NCI-H526 treated with DMSO at 0.1 percent for 48 hours (cell line): ENCODE data around the gene PRSS58.

Experiments
- DNase-seq: peaks from one replicate; lab custom pipeline; 2025; lab: John Stamatoyannopoulos, UW

The PRSS58 gene, protein sequence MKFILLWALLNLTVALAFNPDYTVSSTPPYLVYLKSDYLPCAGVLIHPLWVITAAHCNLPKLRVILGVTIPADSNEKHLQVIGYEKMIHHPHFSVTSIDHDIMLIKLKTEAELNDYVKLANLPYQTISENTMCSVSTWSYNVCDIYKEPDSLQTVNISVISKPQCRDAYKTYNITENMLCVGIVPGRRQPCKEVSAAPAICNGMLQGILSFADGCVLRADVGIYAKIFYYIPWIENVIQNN

DNA sequence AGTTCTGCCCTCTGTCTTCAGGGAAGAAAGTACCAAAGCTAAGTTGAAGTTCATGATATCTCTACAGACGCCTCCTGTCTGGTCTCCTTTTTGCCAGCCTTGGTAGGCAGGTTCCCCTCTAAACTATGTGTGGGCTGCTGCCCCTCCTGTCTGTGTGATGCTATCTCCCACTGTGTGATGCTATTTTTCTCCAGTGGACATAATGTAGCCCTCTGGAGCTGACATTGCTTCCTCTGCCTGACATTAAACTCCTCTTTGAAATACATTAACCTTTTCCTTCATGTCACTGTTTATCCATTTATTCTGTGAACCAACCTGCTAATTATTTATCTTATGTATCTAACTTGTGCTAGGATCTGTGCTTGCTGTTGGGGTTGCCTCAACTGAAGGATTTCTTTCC is at the start of gene PRSS58:
Gene PRSS58 (minus strand): TSS at position 101 of the 400 bp plus-strand sequence. CDS start 351 bp downstream, outside the sequence.
- DNase-seq = no peak

DNA sequence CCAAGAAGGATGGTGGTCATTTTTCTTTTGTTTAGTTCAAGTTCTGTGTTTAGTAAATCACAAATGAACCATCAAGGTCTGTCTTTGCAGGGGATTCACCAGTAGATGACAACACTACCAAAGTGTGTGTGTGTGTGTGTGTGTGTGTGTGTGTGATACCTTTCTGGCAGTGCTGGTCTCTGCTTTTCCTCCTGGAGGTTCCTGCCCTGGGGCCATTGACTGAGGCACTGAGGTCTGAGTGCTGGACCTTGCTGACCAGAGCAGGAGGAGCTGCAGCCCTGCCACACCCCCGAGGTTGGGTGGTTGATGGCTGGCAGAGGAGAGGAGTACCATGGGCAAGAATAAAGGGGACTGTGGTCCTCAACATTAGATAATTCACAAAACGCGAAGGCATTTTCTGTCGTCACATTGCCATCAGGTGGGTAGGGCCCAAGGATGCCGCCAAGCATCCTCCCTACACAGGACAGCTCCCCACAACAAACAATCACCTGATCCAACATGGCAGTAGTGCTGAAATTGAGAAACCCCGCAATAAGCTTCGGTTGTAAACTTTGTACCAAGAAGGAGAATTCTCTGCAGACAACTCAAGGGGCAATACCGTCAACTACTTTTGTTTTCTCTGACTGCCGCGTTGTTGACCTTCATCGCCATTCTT is 49.5 kb upstream of the PRSS58 start:
- DNase-seq = no peak

DNA sequence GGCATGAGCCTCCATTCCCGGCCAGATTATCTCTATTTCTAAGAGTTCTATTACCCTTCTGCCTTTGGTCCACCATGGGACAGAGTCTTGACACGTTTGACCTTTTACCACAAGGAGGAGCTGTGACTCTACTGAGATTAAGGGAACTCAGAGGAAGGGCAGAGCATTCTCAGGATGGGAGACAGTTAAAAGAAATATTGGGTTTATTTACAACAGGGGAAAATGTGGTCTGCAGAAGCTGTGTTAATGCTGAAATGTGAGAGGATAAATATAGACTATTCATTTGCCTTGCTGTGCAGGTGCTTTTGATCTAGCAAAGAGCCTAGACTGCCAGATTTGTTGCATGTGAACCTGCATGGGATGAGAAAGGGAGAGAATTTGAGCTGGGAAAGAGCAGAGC is 45.8 kb upstream of the PRSS58 start:
- no peak for DNase-seq

DNA sequence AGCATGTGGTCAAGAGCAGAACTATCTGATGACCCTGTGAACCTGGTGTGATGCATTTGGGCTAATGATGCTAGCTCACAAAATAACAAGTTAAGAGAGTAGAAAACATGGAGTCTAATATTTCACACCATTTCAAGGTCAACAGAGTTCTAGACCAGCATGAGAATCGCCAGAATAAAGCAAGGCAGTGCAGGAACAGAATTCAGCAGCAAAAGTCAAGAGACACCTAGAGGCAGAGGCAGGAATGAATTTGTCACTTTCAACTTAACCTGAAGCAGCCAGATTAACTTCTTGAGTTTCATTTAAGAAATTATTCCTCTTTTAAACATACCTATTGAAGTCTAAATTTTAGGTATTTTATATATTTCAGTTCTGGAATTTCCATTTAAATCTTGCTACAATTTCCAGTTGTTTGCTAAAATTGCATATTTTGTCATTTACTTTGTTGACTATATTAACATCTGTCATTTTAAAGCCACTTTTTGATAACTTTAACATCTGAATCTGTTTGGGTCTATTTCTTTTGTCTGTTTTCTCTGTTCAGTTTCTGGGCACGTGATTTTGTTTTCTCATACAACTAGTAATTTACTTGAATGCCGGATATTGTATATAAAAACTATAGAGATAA is 44.2 kb upstream of the PRSS58 start:
- no peak for DNase-seq

DNA sequence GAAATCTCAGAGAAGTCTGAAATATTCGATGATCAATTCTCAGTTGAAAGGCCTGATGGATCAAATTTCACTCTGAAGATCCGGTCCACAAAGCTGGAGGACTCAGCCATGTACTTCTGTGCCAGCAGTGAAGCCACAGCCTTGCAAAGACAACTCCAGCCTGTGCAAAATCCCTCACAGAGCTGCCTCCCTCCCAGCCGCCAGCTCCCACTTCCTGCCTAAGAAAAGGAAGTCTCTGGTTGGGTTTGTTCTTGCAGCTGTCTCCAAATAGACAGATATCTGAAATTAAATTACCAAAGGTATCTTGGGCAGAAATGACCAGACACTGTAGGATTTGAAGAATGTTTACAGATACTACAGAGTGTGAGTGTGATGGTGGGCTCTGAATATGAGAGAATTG is 43.4 kb upstream of the PRSS58 start:
- DNase-seq = no peak

DNA sequence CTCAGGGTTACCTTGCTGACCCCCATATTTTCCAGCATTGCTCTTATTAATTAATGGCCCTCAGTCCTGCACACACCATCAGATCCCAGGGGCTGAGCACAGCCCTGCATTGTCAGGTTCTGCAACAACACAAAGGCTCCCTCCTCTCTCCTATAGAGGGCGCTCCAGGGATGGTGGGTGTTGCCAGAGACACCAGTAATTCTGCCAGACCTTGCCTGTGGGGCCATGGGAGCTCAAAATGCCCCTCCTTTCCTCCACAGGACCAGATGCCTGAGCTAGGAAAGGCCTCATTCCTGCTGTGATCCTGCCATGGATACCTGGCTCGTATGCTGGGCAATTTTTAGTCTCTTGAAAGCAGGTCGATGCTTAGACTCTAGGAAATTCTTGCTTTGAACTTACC is 42.8 kb upstream of the PRSS58 start:
- DNase-seq = no peak

DNA sequence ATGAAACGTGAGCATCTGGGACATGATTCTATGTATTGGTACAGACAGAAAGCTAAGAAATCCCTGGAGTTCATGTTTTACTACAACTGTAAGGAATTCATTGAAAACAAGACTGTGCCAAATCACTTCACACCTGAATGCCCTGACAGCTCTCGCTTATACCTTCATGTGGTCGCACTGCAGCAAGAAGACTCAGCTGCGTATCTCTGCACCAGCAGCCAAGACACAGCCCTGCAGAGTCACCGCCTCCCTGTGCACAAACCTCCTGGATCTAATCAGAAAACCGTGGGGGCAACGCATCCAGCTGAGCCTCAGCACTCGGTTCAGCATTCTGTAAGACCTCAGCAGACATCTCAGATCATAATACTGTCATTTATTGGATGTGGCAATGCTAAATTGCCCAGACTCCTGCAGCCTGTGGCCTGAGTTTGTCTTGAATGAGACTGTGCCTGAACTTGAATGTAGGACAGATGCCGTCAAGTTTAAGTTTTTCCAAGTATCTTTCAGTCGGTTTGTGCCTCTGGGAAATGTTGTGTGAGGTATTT is 41.5 kb upstream of the PRSS58 start:
- no peak for DNase-seq

DNA sequence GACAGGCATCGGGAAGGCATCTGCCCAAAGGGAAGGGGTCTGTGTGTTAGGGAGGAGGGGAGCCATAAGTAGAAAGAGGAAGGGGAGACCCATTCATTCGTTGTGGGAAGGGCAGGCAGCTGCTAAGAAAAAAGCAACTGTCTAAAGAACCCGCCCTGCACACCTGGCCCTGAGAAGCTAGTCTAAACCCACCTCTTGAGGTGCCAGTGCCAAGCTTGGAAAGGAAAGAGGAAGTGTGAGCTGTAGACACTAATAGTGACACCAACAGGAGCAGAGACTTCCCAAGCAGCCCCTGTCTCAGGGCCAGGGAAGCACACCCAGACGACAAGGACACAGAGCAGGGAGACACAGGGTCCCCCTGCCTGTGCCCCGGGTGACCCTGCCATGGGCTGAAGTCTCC is 40.8 kb upstream of the PRSS58 start:
- no peak for DNase-seq

DNA sequence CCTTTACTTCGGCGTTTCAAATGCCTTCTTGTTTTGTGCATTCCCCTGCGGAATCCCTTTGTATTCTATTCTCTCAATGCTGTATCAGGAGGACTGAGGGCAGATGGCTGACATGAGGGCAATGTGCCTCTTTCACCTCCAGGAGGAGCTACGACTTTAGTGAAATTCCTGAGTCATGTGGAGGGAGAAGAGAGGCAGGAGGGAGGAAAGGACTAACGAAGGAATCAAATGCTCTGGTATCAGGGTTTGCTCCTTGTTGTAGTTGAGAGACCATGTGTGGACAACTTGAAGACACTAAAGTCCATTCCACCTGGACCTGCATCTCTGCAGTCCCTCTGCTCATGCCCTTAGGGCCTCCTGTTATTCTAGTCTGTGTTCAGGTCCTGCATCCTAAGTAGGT is 40.2 kb upstream of the PRSS58 start:
- DNase-seq = no peak

DNA sequence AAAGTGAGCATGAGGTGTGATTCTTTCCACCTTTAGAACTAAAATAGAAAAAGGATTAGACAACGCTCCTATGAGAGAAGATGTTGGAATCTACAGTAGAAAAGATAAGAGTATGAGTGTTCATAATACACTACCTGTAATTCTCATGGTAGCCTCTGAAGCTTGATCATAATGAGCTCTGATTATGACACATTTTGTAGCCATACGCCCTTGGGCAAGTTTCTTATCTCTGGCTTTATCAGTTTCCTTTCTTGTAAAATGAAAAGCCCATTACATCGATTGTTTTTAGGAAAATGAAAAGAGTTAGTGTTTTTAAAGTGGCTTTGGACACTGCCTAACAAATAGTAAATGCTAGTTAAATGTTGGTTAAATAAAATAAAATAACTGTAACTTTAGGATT is 22.4 kb upstream of the PRSS58 start:
- no peak for DNase-seq

DNA sequence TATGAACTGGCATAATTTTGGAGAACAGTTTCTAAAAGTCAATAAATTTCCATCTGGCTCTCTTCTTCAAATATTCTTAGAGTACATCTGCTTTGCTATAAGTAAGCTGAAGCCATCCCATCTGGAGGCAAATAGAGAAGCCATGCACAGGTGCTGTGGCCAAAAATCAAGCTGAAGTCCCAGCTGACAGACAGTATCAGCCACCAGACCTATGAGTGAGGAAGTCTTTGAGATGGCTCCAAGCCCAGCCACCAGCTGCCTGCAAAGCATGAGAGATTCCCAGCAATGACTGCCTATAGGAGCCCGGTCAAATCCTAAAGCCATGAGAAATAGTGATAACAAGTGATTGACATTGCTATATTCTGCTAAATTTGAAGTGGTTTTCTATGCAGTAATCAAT is 21.7 kb upstream of the PRSS58 start:
- DNase-seq = no peak

DNA sequence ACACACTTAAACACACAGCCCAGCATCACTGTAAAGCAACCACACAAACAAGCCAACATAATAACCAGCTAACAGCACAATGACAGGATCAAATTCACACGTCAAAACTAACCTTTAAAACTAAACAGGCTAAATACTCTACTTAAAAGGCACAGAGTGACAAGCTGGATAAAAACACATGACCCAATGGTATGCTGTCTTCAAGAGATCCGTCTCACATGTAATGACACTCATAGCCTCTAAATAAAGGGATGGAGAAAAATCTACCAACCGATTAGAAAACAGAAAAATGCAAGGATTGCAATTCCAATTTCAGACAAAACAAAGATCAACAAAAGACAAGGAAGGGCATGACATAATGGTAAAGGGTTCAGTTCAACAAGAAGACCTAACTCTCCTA is 17.2 kb upstream of the PRSS58 start:
- no peak for DNase-seq

DNA sequence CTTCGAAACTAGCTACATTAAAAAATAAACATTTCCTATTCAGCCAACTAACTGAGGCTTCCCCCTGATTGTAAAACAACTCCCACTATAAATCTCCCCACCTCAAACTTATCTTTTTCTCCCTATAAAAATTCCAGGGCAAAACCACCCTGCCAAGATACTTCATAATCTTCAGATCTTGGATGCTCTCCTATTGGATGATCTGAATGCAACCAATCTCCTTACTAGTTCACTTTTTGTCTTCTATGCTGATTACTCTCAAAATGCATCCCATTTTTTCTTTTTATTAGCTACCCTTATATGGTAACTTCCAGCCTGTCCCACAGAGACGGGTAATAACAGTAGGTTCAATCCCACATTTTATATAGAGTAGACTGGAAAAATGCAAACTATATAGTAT is 15.0 kb upstream of the PRSS58 start:
- DNase-seq = no peak

DNA sequence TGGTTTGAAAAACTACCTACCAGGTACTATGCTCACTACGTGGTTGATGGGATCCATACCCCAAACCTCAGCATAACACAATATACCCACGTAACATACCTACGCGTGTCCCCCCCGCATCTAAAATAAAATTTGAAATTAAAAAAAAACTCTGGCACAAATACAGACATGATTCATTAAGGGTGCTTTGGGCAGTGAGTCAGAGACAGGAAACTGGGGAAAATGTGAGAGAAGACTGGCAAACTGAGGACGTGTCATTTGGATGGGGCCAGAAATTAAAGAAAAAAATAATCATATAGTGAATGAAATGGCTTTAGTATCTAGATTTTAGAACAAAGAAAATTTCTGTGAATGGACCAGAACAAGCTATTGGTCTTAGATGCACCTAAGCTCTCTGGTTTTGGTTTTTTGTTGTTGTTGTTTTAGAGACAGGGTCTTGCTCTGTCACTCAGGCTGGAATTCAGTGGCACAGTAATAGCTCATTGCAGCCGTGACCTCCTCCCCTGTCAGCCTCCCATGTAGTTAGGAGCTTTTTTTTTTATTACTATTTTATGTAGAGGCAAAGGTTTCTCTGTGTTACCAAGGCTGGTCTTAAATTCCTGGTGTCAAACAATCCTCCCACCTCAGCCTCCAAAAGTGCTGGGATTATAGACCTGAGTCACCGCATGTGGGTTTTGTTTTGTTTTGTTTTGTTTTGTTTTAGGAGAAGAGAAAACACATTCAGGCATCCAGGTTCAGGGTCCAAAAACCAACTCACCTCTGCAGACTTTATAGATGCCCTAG is 5.9 kb upstream of the PRSS58 start:
- DNase-seq = no peak

DNA sequence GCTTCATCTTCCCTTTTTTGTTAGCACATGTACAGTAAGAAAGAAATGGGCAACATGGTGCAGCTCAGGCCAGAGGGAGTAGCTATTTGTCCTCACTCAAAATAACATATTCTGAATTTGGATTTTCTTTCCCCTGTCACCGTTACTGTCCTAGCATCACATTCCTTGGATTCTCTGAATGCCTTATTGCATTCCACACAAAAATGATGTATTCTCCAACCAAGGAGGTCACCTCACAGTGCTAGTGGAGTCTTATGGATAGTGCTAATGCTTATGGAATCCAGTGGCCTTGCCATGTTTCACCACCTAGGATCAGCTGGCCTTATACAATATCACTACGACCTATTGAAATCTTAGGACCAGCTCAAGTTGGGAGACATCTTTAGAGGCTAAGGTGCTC is 7.2 kb downstream of the PRSS58 start:
- no peak for DNase-seq

DNA sequence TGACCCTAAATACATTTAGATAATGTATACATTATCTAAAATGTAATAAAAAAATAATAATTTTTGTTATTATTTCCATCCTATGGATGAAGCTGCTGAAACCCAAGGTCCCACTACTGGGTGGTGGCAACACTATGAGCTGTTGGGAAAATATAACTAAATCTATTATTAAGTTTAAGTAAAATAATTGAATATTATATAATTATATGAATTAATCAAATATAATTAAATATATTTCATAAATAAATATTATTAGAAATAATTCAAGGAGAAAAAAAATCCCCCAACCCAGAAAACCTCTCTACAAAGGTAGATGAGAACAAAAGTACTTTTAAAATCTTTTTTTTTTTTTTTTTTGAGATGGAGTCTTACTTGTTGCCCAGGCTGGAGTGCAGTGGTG is 7.9 kb downstream of the PRSS58 start:
- no peak for DNase-seq

DNA sequence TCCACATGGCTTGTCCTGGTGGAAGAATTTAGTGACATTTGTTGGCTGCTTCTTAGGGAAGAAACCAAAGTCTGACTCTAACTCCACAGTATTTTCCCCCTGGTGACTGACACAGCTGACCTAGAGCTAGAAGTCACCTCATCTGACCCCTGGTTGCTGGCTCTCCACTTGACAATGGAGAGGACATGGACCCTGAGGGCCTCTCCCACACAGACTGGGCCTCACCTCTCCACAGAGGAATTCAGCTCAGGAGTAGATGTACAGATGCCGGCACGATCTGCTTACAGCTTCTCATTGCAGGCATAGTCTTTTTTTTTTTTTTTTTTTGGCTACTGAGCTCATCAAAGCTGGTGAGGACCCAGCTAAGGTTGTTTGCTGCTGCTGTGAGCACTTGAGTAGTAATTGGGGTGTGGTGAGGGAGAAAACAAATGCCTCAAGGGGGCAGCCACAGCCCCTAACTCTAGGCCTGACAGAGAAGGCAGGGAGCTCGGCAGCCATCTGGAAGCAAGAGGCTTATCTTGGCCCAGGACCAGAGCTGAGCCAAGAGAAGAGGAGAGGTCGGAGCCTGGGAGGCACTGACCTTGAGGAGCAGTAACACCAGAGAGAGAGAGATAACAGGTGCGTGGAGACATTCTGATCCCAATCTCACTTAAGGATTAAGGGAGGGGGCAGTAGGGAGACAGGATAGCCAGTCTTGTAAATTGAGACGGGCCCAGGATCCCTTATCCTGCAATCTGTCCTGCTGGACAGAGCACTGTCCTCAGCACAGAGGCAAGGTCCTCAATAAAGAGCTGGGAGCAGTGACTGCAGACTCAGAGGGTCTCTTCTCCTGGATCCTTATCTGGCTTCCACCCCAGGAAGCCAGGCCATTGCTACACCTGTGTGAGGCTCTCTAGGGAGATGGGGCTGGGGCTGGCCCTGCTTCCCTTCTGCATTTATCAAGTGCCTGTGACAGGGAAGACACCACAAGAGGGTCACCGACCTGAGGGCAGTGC is 9.4 kb downstream of the PRSS58 start:
- DNase-seq = no peak

DNA sequence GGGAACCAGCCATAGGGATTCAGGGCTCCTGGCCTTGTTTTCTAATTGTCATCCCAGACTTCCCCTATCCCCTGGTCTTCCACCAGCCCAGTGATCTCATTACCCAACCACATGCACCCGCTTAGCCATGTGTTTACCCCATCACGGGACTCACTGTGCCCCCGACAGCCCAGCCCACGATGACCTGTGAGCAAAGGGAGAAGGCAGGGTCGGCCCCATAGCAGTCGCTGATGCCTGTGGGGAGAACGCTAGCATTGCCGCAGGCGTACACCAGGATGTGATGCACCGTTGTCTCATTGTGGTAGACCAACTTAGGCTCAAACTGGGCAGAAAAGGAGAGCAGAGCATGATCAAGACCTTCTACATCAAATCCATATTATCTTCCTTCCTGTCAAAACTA is 14.0 kb downstream of the PRSS58 start:
- DNase-seq = no peak

DNA sequence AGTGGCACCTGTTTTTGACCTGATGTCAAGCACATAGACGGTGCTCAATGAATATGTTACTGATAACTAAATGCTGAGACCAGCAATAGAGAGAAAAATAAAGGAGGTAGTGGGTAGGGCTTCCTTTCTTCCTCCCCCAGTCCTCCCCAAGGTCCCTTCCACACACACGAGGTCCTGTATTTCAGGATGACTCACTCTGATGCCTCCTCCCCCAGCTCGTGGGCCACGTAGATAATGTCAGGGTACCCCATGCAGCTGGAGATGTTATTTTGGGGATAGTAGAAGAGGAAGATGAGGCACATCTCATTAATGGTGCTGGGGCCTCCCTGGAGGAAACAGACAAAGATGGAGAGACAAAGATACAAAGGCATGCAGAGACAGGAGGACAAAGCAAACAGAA is 17.3 kb downstream of the PRSS58 start:
- no peak for DNase-seq

DNA sequence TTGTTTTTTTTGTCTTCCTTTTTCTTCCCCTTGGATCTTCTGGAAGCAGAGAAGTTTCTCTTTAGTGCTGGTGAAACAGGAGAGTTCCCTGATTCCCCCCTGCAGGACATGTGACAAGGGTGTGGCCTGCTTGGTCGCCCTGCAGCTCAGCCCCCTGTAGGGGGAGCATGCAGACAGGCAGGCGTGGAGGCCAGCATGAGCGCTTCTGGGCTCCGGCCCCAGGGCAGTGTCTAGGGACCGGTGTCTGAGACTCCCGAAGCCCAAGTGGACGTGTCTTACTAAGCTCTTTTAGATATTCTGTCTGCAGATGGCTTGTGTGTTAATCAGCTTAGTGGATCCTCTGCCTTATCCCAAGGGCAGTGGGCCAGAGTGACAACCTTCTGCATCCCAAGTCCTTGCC is 26.1 kb downstream of the PRSS58 start:
- DNase-seq = no peak

DNA sequence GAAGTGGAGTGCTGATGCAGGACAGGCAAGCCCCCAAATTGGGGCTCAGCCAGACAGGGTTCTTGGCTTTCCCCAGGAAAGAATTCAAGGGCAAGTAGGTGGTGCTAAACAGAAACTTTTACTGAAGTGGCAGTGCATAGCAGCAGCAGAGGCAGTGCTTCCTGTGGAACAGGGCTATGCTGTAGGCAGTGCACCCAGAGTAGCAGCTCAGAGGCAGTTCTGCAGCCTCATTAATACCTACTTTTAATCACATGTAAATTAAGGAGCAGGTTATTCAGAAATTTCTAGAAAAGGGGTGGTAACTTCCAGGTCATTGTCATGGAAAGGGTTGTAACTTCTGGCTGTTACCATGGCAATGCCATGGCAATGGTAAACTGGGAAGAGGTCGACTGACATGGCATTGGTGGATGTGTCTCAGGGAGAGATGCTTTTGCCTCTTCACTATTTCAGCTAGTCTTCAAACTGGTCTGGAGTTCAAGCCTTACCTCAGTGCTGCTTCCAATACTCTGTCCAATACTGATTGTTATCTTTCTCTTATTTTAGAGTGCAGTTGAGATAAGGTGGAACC is 29.2 kb downstream of the PRSS58 start:
- DNase-seq = no peak
